Smooth muscle cell (in vitro differentiated cells): ENCODE data around the gene ZNF621. TPM values are rescaled to one million over a fixed set of nuclear protein-coding genes. Genes with fewer than 3 reads are reported as not detected.

Experiments used
- DNase-seq: peaks from one replicate; lab custom pipeline; 2025; ENCODE audit not compliant: unreplicated experiment; lab: John Stamatoyannopoulos, UW
- H2AFZ ChIP-seq: fragments of 200-600 bp; sonication (generic); 2 replicates; pipeline ENCODE4 v1.6.0; 2016; ENCODE audit warnings: antibody characterized with exemption, low read depth, mild to moderate bottlenecking
- H3F3A ChIP-seq: fragments of 200-600 bp; sonication (generic); 2 replicates; pipeline ENCODE4 v1.6.0; 2017; ENCODE audit warnings: antibody characterized with exemption, low read depth
- H3K27ac ChIP-seq: fragments of 200-600 bp; sonication (generic); 2 replicates; pipeline ENCODE4 v1.5.1; 2016; ENCODE audit warnings: low read depth, mild to moderate bottlenecking
- H3K27me3 ChIP-seq: fragments of 200-600 bp; sonication (generic); 2 replicates; pipeline ENCODE4 v1.6.1; 2016; ENCODE audit warnings: low read depth, mild to moderate bottlenecking
- H3K36me3 ChIP-seq: fragments of 200-600 bp; sonication (generic); 2 replicates; pipeline ENCODE4 v1.5.1; 2016; ENCODE audit warnings: low read depth
- H3K4me1 ChIP-seq: fragments of 200-600 bp; sonication (generic); 2 replicates; pipeline ENCODE4 v1.5.1; 2016; ENCODE audit warnings: low read depth
- H3K4me2 ChIP-seq: fragments of 200-600 bp; sonication (generic); 2 replicates; pipeline ENCODE4 v1.6.0; 2016; ENCODE audit warnings: mild to moderate bottlenecking
- H3K4me3 ChIP-seq: fragments of 200-600 bp; sonication (generic); 2 replicates; pipeline ENCODE4 v1.5.1; 2016; ENCODE audit warnings: mild to moderate bottlenecking
- H3K79me2 ChIP-seq: fragments of 200-600 bp; sonication (generic); 2 replicates; pipeline ENCODE4 v1.6.0; 2016; ENCODE audit warnings: low read depth, mild to moderate bottlenecking
- H3K9ac ChIP-seq: fragments of 200-600 bp; sonication (generic); 2 replicates; pipeline ENCODE4 v1.6.0; 2016; ENCODE audit warnings: low read depth
- H3K9me3 ChIP-seq: fragments of 200-600 bp; sonication (generic); replicated peaks from 2 replicates; pipeline ENCODE4 v1.5.1; 2016; ENCODE audit warnings: low read depth
- H4K20me1 ChIP-seq: fragments of 200-600 bp; sonication (generic); 2 replicates; pipeline ENCODE4 v1.6.0; 2016; ENCODE audit warnings: low read depth
- CTCF ChIP-seq: fragments of 200-600 bp; sonication (generic); IDR thresholded peaks from 2 replicates; pipeline ENCODE4 v1.5.1; 2017; ENCODE audit warnings: borderline replicate concordance, mild to moderate bottlenecking, antibody characterized with exemption; ENCODE audit not compliant: insufficient read depth, poor library complexity, severe bottlenecking
- WGBS: methylation state at CpG from one replicate; pipeline ENCODE4 v1.1.7; 2016; ENCODE audit warnings: low lambda C conversion rate; 5-methylcytosine and 5-hydroxymethylcytosine counted together
- polyA plus RNA-seq: library from polyadenylated mRNA; unstranded; fragments of >200 nt; fragmentation: Nextera tagmentation; extraction: Ambion mirVana; gene quantifications from 2 replicates; pipeline ENCODE4 v1.2.1, GENCODE V29; 2016
- total RNA-seq: library from RNA; depleted of rRNA; stranded (reverse); fragments of >200 nt; gene quantifications from 2 replicates; pipeline ENCODE4 v1.2.3, GENCODE V29; 2014

ZNF621 gene
- total and polyA plus RNA-seq, 2 experiments from 2014 or later, result 3.4 to 18.3 TPM

- 94% methylated on average over 3 of the region's 3 CpGs for WGBS
- Histone ChIP-seq H3K9me3 (peaks cover 9% of the 10 kb centered on the region), H3K9ac (no peak overlapping the region), H3K36me3 (peaks cover 22% of the 10 kb centered on the region), H3F3A (no peaks in the 10 kb centered on the region), H2AFZ (no peak overlapping the region), H3K79me2 (no peaks in the 10 kb centered on the region), H3K4me2 (no peak overlapping the region), H3K4me1 (no peaks in the 10 kb centered on the region), H3K27me3 (no peaks in the 10 kb centered on the region), H3K27ac (no peak overlapping the region), H3K4me3 (no peak overlapping the region), H4K20me1 (no peaks in the 10 kb centered on the region)
- no peak for TF ChIP-seq CTCF
- DNase-seq, result no peak
Observed at GRCh38 chr3:40487172-40487571, 37.6 kb upstream of the ZNF621 start.

GRCh38 chr3:40490916-40491315 is 33.8 kb upstream of the ZNF621 start:
- Histone ChIP-seq H3K4me3 (no peak overlapping the region), H3K27ac (no peak overlapping the region), H2AFZ (no peak overlapping the region), H3K4me2 (no peak overlapping the region), H3K9ac (no peak overlapping the region), H3F3A (no peaks in the 10 kb centered on the region), H3K4me1 (no peaks in the 10 kb centered on the region), H3K79me2 (no peaks in the 10 kb centered on the region), H3K36me3 (peaks cover 17% of the 10 kb centered on the region), H4K20me1 (no peaks in the 10 kb centered on the region), H3K27me3 (no peaks in the 10 kb centered on the region), H3K9me3 (peaks cover 9% of the 10 kb centered on the region)
- DNase-seq, result no peak
- 100% methylated on average over 5 of the region's 5 CpGs for WGBS
- no peak for TF ChIP-seq CTCF

- H3K4me2 ChIP-seq, result no peak overlapping the region
- H3K27me3 ChIP-seq, result no peaks in the 10 kb centered on the region
- H3K9me3 ChIP-seq, result no peaks in the 10 kb centered on the region
- no peaks in the 10 kb centered on the region for H3K4me1 ChIP-seq
- no peak overlapping the region for H3K9ac ChIP-seq
- H3K27ac ChIP-seq, result no peak overlapping the region
- H3K4me3 ChIP-seq, result no peak overlapping the region
- H3K79me2 ChIP-seq, result no peaks in the 10 kb centered on the region
- 38% methylated on average over 2 of the region's 2 CpGs for WGBS
- TF ChIP-seq CTCF, result no peak
- no peaks in the 10 kb centered on the region for H3K36me3 ChIP-seq
- H2AFZ ChIP-seq, result peak overlapping the region; percentile 21
- H3F3A ChIP-seq, result no peaks in the 10 kb centered on the region
- DNase-seq, result no peak
- no peaks in the 10 kb centered on the region for H4K20me1 ChIP-seq
Observed at GRCh38 chr3:40494698-40495097, 30.1 kb upstream of the ZNF621 start.

- Histone ChIP-seq H3K4me2 (no peak overlapping the region), H3K4me1 (no peaks in the 10 kb centered on the region), H3K27ac (no peak overlapping the region), H3K36me3 (no peaks in the 10 kb centered on the region), H4K20me1 (no peaks in the 10 kb centered on the region), H3F3A (no peaks in the 10 kb centered on the region), H3K27me3 (no peaks in the 10 kb centered on the region), H3K4me3 (no peak overlapping the region), H2AFZ (no peak overlapping the region), H3K79me2 (no peaks in the 10 kb centered on the region), H3K9ac (no peak overlapping the region), H3K9me3 (no peaks in the 10 kb centered on the region)
- 90% methylated on average over 2 of the region's 2 CpGs for WGBS
- DNase-seq, result no peak
- TF ChIP-seq CTCF, result no peak
Observed at GRCh38 chr3:40497288-40497687, 27.5 kb upstream of the ZNF621 start.
